ENCODE data around the gene PTPRB.

Gene PTPRB

GRCh38 chr12:70590549-70591226 lies 46.5 kb downstream of the PTPRB start:
- no peak overlapping the region for H3K27ac ChIP-seq (ENCODE audit: low read depth, low read length)
- no peaks in the 10 kb centered on the region for H3K27me3 ChIP-seq (ENCODE audit: low read length)
- H4K20me1 ChIP-seq (ENCODE audit: low read depth, low read length): no peaks in the 10 kb centered on the region
- no peak overlapping the region for H3K4me3 ChIP-seq (ENCODE audit: insufficient read depth, low read length, poor library complexity, severe bottlenecking)
- no peaks in the 10 kb centered on the region for H3F3A ChIP-seq (ENCODE audit: insufficient read depth)
- TF ChIP-seq CTCF (IDR thresholded peaks at IDR 0.05; ENCODE audit: insufficient read depth, low read length, poor library complexity, severe bottlenecking) (no peak), EZH2phosphoT487 (conservative IDR thresholded peaks at IDR 0.05; ENCODE audit: low read length) (no peak)
- no peaks in the 10 kb centered on the region for H3K9me2 ChIP-seq (replicated peaks; ENCODE audit: insufficient read depth, low read length)
- no peaks in the 10 kb centered on the region for H3K9me3 ChIP-seq (ENCODE audit: insufficient read depth, low read length)
- H3K9ac ChIP-seq (ENCODE audit: low read length): no peak overlapping the region
- no peaks in the 10 kb centered on the region for H3K79me2 ChIP-seq (ENCODE audit: insufficient read depth, low read length)
- no peak overlapping the region for H3K4me2 ChIP-seq (ENCODE audit: low read depth, low read length, poor library complexity, severe bottlenecking)
- H2AFZ ChIP-seq (ENCODE audit: low read depth, low read length, severe bottlenecking): no peak overlapping the region
- H3K36me3 ChIP-seq (ENCODE audit: low read length): no peaks in the 10 kb centered on the region

GRCh38 chr12:70590051-70590450 lies 47.2 kb downstream of the PTPRB start:
- no peaks in the 10 kb centered on the region for H3K27me3 ChIP-seq (ENCODE audit: low read length)
- TF ChIP-seq CTCF (IDR thresholded peaks at IDR 0.05; ENCODE audit: insufficient read depth, low read length, poor library complexity, severe bottlenecking): peak; percentile 88
- no peak for TF ChIP-seq EZH2phosphoT487 (conservative IDR thresholded peaks at IDR 0.05; ENCODE audit: low read length)
- H2AFZ ChIP-seq (ENCODE audit: low read depth, low read length, severe bottlenecking): no peak overlapping the region
- H3K9me2 ChIP-seq (replicated peaks; ENCODE audit: insufficient read depth, low read length): no peaks in the 10 kb centered on the region
- no peaks in the 10 kb centered on the region for H4K20me1 ChIP-seq (ENCODE audit: low read depth, low read length)
- no peak overlapping the region for H3K27ac ChIP-seq (ENCODE audit: low read depth, low read length)
- H3K9ac ChIP-seq (ENCODE audit: low read length): no peak overlapping the region
- no peak overlapping the region for H3K4me2 ChIP-seq (ENCODE audit: low read depth, low read length, poor library complexity, severe bottlenecking)
- no peak overlapping the region for H3K4me3 ChIP-seq (ENCODE audit: insufficient read depth, low read length, poor library complexity, severe bottlenecking)
- no peaks in the 10 kb centered on the region for H3K9me3 ChIP-seq (ENCODE audit: insufficient read depth, low read length)
- no peaks in the 10 kb centered on the region for H3K79me2 ChIP-seq (ENCODE audit: insufficient read depth, low read length)
- no peaks in the 10 kb centered on the region for H3F3A ChIP-seq (ENCODE audit: insufficient read depth)
- no peaks in the 10 kb centered on the region for H3K36me3 ChIP-seq (ENCODE audit: low read length)

- Histone ChIP-seq H3K9me3 (ENCODE audit: insufficient read depth, low read length) (peaks cover 8% of the 10 kb centered on the region; the same call in 1 of the 2 replicates), H3K27ac (ENCODE audit: low read depth, low read length) (no peak overlapping the region), H3K9me2 (replicated peaks; ENCODE audit: insufficient read depth, low read length) (no peaks in the 10 kb centered on the region), H2AFZ (ENCODE audit: low read depth, low read length, severe bottlenecking) (no peak overlapping the region), H3K79me2 (ENCODE audit: insufficient read depth, low read length) (no peaks in the 10 kb centered on the region), H3K9ac (ENCODE audit: low read length) (no peak overlapping the region), H3K36me3 (ENCODE audit: low read length) (0 out of 2 replicates have a peak, but pooled peaks cover 4% of the 10 kb centered on the region), H3K4me3 (ENCODE audit: insufficient read depth, low read length, poor library complexity, severe bottlenecking) (no peak overlapping the region), H3F3A (ENCODE audit: insufficient read depth) (no peaks in the 10 kb centered on the region), H3K27me3 (ENCODE audit: low read length) (peaks cover 6% of the 10 kb centered on the region; the same call in 1 of the 2 replicates), H4K20me1 (ENCODE audit: low read depth, low read length) (no peaks in the 10 kb centered on the region), H3K4me2 (ENCODE audit: low read depth, low read length, poor library complexity, severe bottlenecking) (no peak overlapping the region)
- no peak for TF ChIP-seq CTCF (IDR thresholded peaks at IDR 0.05; ENCODE audit: insufficient read depth, low read length, poor library complexity, severe bottlenecking)
- no peak for TF ChIP-seq EZH2phosphoT487 (conservative IDR thresholded peaks at IDR 0.05; ENCODE audit: low read length)
These were observed 52.9 kb downstream of the PTPRB start for GRCh38 chr12:70584332-70584731.
